Midbrain (tissue), 1 donor: Measurements from ENCODE around the gene TMED5.
"Not testable (repeated sequence)": the region's sequence is repeated elsewhere in the genome, so short reads cannot be mapped to it uniquely, and the experiment has no call there.

Experiments used
- DNase-seq: peaks from one replicate; lab custom pipeline; 2025; lab: John Stamatoyannopoulos, UW

Gene TMED5

DNA sequence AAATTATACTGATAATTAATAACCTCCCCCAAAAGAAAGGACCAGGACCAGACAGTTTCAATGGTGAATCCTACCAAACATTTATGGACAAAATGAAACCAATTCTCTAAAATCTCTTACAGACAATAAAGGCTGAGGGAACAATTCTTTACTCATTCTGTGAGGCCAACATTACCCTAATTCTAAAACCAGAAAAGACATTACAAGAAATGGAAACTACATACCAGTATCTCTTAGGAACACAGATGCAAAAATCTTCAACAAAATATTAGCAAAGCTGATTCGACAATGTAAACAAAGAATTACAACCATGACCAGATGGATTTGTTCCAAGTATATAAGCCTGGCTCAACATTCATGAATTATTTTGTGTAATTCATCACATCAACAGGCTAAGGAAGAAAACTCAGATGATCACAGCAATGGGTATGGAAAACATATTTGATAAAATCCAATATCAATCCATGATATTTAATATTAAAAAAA lies 8.6 kb downstream of the TMED5 start:
- DNase-seq = no peak

- DNase-seq = not testable (repeated sequence)
Measured at GRCh38 chr1:93170141-93170678, 10.0 kb downstream of the TMED5 start.

DNA sequence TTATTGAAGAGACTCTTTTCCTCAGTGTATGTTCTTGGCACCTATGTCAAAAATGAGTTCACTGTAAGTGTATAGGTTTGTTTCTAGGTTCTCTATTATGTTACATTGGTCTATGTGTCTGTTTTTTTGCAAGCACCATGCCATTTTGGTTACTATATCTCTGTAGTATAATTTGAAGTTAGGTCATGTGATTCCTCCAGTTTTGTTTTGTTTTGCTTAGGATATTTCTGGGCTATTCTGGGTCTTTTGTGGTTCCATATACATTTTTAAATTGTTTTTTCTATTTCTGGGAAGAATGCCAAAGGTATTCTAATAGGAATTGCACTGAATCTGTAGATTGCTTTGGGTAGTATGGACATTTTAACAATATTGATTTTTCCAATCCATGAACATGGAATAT lies 13.2 kb downstream of the TMED5 start:
- no peak for DNase-seq

DNA sequence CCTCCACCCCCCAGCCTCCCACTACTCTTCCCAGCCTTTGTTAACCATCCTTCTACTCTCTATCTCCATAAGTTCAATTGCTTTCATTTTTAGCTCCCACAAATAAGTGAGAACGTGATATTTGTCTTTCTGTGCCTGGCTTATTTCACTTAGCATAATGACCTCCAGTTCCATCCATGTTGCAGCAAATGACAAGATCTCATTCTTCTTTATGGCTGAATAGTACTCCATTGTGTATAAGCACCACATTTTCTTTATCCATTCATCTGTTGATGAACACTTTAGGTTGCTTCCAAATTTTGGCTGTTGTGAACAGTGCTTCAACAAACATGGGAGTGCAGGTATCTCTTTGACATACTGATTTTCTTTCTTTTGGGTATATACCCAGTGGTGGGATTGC lies 14.3 kb downstream of the TMED5 start:
- DNase-seq = not testable (repeated sequence)

GRCh38 chr1:93164816-93165215 lies 15.4 kb downstream of the TMED5 start:
- DNase-seq = no peak

DNA sequence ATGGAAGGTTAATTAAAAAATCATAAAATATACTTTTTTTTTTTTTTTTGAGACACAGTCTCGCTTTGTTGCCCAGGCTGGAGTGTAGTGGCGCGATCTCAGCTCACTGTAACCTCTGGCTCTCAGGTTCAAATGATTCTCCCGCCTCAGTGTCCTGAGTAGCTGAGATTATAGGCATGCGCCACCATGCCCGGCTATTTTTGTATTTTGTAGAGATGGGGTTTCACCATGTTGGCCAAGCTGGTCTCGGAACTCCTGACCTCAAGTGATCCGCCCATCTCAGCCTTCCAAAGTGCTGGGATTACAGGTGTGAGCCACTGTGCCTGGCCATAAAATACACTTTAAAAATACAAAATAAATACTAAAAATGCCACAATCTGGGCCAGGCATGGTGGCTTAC lies 16.9 kb downstream of the TMED5 start:
- DNase-seq = not testable (repeated sequence)

- no peak for DNase-seq
Measured at GRCh38 chr1:93159337-93159736, 20.9 kb downstream of the TMED5 start.

GRCh38 chr1:93155335-93155734 lies 24.9 kb downstream of the TMED5 start:
- no peak for DNase-seq

GRCh38 chr1:93154898-93155297 lies 25.3 kb downstream of the TMED5 start:
- no peak for DNase-seq

GRCh38 chr1:93152835-93153234 lies 27.4 kb downstream of the TMED5 start:
- DNase-seq = no peak

DNA sequence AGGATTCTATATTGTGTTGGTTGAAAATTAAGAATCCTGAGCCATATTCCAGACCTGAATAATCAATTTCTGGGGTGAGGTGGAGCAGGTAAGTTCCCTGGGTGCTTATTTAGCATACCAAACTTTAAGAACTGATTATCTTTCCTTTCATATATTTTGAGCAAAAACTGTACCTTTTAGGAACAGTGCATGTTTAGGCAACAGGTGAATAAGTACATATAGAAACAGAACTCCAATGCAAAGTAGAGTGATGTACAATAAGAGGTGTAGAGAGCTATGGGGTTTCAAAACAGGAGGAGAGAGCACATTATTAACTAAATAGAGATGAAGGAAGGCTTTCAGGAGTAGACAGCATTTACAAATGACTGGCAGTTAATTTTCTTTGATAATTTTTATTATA lies 28.7 kb downstream of the TMED5 start:
- no peak for DNase-seq

GRCh38 chr1:93150729-93151128 lies 29.5 kb downstream of the TMED5 start:
- no peak for DNase-seq

DNA sequence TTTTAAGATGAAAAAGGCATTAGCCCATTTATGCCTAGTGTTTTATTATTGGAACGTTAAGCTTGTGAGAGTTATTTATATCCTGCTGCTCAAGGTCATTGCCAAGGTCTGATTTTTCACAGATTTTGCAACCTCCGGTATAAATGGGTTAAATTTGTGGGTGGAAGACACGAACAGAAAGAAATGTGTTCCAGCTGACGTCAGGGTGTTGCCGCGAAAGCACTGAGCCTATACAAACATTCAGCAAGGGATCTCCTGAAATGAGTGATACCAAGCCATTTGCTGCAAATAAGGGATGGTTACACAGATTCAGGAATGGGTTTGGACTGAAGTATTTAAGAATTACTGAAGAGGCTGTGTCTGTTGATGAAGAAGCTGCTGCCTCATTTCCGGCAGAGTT lies 32.2 kb downstream of the TMED5 start:
- DNase-seq = no peak

DNA sequence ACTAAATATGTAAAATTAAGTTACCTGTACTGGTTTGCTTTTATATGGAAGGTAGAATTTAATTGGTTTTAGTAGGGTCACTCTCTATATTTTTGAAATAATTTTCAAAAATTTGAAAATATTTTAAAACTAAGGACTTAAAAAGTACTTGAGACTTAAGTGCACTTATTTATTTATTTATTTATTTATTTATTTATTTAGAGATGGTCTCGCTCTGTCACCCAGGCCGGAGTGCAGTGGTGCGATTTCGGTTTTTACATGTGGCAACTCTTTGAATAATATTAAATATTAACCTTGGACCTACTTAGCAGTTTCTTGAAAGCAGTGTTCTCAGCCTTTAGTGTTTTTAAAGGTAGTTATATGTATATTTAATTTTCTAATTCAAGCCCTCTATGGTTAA lies 36.4 kb downstream of the TMED5 start:
- no peak for DNase-seq

DNA sequence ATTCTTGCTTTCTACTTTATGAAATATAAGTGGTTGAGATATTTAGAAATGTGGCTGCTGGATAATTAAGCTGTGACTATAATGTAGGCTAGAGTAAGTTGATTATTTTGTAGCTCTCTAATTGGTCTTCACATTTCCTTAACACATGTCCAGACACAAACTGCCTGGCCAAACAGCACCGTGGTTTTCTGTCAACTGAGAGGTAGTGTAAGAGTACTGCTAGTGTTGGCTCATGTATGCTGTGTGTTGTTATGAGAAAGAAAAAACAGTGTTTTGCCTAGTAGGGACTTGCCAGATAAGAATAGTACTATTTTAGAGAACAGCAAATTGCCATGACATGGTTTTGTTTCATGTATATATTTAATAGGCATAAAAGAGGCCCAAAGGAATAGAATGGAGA lies 37.1 kb downstream of the TMED5 start:
- no peak for DNase-seq

DNA sequence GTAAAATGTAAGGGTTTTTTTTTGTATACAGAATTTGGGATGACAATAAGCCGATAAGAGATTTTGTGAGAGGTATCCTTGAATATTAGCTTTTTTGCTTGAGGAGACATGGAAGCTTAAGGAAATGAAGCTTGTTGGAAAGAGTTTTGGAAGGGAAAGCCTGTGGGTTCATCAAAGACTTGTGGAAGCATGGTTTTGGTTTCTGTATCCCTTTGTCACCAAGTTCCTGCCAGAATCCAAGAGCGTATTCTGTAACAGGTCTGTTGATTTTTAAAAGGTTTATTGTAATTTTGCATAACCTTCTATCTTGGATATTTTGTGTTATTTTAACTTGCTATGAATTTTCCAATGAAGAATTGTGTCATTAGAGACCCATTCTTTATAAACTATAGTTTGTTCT lies 38.1 kb downstream of the TMED5 start:
- DNase-seq = no peak

GRCh38 chr1:93140106-93140505 lies 40.1 kb downstream of the TMED5 start:
- no peak for DNase-seq

GRCh38 chr1:93137604-93138292 lies 42.5 kb downstream of the TMED5 start:
- no peak for DNase-seq

GRCh38 chr1:93136445-93136844 lies 43.8 kb downstream of the TMED5 start:
- no peak for DNase-seq

- no peak for DNase-seq
Measured at GRCh38 chr1:93132638-93133037, 47.6 kb downstream of the TMED5 start.

DNA sequence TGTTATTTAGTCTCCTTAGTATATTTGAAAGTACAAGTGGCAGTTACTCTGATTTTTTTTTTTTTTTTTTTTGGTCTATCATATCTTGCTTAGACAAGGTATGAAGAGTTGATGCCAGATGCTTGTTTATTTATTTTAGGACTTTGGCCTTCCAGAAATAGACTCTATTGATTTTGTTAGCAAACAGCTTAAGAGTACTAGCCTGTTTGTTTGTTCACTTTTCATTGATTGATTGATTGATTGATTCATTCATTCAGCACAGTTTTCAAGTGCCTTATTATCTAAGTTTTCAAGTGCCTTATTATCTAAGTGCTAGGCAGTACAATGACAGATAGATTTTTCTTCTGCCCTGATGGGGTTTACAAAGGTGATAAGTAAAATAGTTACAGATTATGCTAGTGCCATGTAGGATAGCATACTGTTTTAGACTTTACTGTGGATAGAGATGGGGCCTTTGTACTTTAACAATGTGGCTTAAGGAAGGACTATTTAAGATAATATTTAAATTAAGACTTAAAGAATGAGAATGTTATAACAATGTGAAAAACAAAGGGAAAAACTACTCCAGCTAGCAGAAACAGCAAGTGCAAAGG lies 50.6 kb downstream of the TMED5 start:
- no peak for DNase-seq

DNA sequence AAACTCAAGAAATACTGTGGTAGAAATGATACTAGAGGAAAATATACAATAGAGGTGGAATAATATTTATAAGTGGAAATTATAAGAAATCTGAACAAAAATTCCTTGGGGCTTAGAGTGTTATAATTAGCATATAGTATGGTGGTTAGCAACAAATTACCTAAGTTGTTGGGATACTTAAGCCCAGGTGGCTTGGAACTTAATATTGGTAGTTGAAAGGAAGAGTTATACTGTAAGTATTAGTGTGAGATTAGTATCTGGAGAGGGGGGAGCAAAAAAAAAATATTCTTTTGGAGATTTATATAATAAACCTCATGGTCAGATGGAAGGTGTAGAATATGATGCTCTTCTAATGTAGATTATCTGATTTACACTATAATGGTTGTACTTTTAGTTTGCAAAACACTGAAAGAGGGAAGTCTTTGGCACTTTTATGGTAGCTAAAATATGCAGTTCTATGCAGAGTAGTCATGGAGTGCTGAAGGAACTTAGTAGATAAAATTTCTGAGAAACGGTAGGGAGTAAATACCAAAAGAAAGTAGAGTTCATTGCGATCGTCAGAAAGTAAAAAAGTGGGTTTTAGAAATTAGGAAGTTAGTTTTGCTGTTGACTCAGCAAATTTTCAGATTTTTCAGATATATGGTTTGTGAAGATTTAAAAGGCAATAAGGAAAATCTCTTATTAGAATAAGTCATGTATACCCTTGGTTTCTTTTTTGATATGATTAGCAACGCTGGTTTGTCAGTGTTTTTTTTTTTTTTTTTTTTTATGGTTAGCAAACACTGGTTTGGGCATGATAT lies 55.5 kb downstream of the TMED5 start:
- no peak for DNase-seq
